ENCODE data around the gene EBF3. TPM values are rescaled to one million over a fixed set of nuclear protein-coding genes. Genes with fewer than 3 reads are reported as not detected.
A peak's percentile ranks its signal among the peaks of the same experiment; 100 is the strongest.

The EBF3 gene
- total RNA-seq, 1 donor from 2014 or later = 0.53 TPM

GRCh38 chr10:129820451-129820850 is 143.6 kb downstream of the EBF3 start:
- Histone ChIP-seq H3K27me3 (ENCODE audit: low read depth) (no peaks in the 10 kb centered on the region), H3K4me3 (no peak overlapping the region), H3K9me3 (no peaks in the 10 kb centered on the region), H3K27ac (no peak overlapping the region), H3K4me1 (no peaks in the 10 kb centered on the region), H3K36me3 (no peaks in the 10 kb centered on the region)
- no peak for TF ChIP-seq CTCF (IDR thresholded peaks at IDR 0.05)
- ATAC-seq (no peak), DNase-seq (no peak)
- intact Hi-C loops (cut with DNase I) = no loop called here

GRCh38 chr10:129816656-129817045 is 147.4 kb downstream of the EBF3 start:
- Histone ChIP-seq H3K9me3 (no peaks in the 10 kb centered on the region), H3K4me1 (no peaks in the 10 kb centered on the region), H3K36me3 (no peaks in the 10 kb centered on the region), H3K27me3 (ENCODE audit: low read depth) (no peaks in the 10 kb centered on the region), H3K27ac (no peak overlapping the region), H3K4me3 (no peak overlapping the region)
- no peak for DNase-seq
- no peak for ATAC-seq
- intact Hi-C loops (cut with DNase I) = no loop called here
- TF ChIP-seq CTCF (IDR thresholded peaks at IDR 0.05) = no peak

GRCh38 chr10:129815898-129816655 is 148.0 kb downstream of the EBF3 start:
- TF ChIP-seq CTCF (IDR thresholded peaks at IDR 0.05) = no peak
- no peaks in the 10 kb centered on the region for H3K27me3 ChIP-seq (ENCODE audit: low read depth)
- H3K27ac ChIP-seq = no peak overlapping the region
- intact Hi-C loops (cut with DNase I) = no loop called here
- H3K4me3 ChIP-seq = no peak overlapping the region
- no peaks in the 10 kb centered on the region for H3K36me3 ChIP-seq
- no peaks in the 10 kb centered on the region for H3K4me1 ChIP-seq
- DNase-seq (no peak), ATAC-seq (peak in 1 of 2 donors; percentile 29)
- no peaks in the 10 kb centered on the region for H3K9me3 ChIP-seq

GRCh38 chr10:129814681-129815646 is 149.1 kb downstream of the EBF3 start:
- TF ChIP-seq CTCF (IDR thresholded peaks at IDR 0.05) = no peak
- Histone ChIP-seq H3K9me3 (no peaks in the 10 kb centered on the region), H3K27ac (no peak overlapping the region), H3K36me3 (no peaks in the 10 kb centered on the region), H3K27me3 (ENCODE audit: low read depth) (no peaks in the 10 kb centered on the region), H3K4me1 (no peaks in the 10 kb centered on the region), H3K4me3 (no peak overlapping the region)
- peak; percentile 12 to 31 for ATAC-seq
- intact Hi-C loops (cut with DNase I) = no loop called here
- no peak for DNase-seq

GRCh38 chr10:129812398-129812797 is 151.7 kb downstream of the EBF3 start:
- no peaks in the 10 kb centered on the region for H3K36me3 ChIP-seq
- no peaks in the 10 kb centered on the region for H3K4me1 ChIP-seq
- intact Hi-C loops (cut with DNase I) = no loop called here
- TF ChIP-seq CTCF (IDR thresholded peaks at IDR 0.05) = no peak
- ATAC-seq = no peak
- H3K27me3 ChIP-seq (ENCODE audit: low read depth) = no peaks in the 10 kb centered on the region
- H3K27ac ChIP-seq = no peak overlapping the region
- H3K4me3 ChIP-seq = no peak overlapping the region
- no peaks in the 10 kb centered on the region for H3K9me3 ChIP-seq
- DNase-seq = no peak

Data from lower lobe of right lung (tissue), 2 donors.